Neural cell (in vitro differentiated cells): ENCODE measurements around the gene GPR84.

ENCODE experiments used
- EP300 ChIP-seq: fragments of 450-650 bp; conservative IDR thresholded peaks from 2 replicates; pipeline ENCODE4 v1.6.1; 2014; ENCODE audit warnings: antibody characterized with exemption, mild to moderate bottlenecking, moderate library complexity; ENCODE audit not compliant: poor library complexity, severe bottlenecking
- EZH2 ChIP-seq: fragments of 200-600, 300-800 bp; shearing (Covaris generic), sonication (generic); IDR thresholded peaks from 2 replicates; pipeline ENCODE4 v1.6.1; 2014; ENCODE audit warnings: antibody characterized with exemption, low read length, borderline replicate concordance, mild to moderate bottlenecking; ENCODE audit not compliant: insufficient read depth, poor library complexity, severe bottlenecking
- POLR2AphosphoS5 ChIP-seq: IDR thresholded peaks from 2 replicates; pipeline ENCODE4 v1.6.1; 2012
- TAF1 ChIP-seq: IDR thresholded peaks from 2 replicates; pipeline ENCODE4 v1.6.1; 2012; ENCODE audit warnings: low read depth
- TF ChIP-seq, protein P1 (sequence below): fragments of 450-650 bp; IDR thresholded peaks from 2 replicates; pipeline ENCODE4 v1.5.1; 2014; ENCODE audit warnings: antibody characterized with exemption, mild to moderate bottlenecking, moderate library complexity; ENCODE audit not compliant: poor library complexity, severe bottlenecking
- TF ChIP-seq, protein P2 (sequence below): IDR thresholded peaks from 2 replicates; pipeline ENCODE4 v1.6.1; 2012; ENCODE audit warnings: borderline replicate concordance

GRCh38 chr12:54378796-54379397 lies 14.6 kb upstream of the GPR84 start:
- TF ChIP-seq POLR2AphosphoS5 (no peak), EP300 (no peak), EZH2 (no peak), TAF1 (no peak)
- TF ChIP-seq, protein P1, sequence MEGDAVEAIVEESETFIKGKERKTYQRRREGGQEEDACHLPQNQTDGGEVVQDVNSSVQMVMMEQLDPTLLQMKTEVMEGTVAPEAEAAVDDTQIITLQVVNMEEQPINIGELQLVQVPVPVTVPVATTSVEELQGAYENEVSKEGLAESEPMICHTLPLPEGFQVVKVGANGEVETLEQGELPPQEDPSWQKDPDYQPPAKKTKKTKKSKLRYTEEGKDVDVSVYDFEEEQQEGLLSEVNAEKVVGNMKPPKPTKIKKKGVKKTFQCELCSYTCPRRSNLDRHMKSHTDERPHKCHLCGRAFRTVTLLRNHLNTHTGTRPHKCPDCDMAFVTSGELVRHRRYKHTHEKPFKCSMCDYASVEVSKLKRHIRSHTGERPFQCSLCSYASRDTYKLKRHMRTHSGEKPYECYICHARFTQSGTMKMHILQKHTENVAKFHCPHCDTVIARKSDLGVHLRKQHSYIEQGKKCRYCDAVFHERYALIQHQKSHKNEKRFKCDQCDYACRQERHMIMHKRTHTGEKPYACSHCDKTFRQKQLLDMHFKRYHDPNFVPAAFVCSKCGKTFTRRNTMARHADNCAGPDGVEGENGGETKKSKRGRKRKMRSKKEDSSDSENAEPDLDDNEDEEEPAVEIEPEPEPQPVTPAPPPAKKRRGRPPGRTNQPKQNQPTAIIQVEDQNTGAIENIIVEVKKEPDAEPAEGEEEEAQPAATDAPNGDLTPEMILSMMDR, result no peak
- TF ChIP-seq, protein P2, sequence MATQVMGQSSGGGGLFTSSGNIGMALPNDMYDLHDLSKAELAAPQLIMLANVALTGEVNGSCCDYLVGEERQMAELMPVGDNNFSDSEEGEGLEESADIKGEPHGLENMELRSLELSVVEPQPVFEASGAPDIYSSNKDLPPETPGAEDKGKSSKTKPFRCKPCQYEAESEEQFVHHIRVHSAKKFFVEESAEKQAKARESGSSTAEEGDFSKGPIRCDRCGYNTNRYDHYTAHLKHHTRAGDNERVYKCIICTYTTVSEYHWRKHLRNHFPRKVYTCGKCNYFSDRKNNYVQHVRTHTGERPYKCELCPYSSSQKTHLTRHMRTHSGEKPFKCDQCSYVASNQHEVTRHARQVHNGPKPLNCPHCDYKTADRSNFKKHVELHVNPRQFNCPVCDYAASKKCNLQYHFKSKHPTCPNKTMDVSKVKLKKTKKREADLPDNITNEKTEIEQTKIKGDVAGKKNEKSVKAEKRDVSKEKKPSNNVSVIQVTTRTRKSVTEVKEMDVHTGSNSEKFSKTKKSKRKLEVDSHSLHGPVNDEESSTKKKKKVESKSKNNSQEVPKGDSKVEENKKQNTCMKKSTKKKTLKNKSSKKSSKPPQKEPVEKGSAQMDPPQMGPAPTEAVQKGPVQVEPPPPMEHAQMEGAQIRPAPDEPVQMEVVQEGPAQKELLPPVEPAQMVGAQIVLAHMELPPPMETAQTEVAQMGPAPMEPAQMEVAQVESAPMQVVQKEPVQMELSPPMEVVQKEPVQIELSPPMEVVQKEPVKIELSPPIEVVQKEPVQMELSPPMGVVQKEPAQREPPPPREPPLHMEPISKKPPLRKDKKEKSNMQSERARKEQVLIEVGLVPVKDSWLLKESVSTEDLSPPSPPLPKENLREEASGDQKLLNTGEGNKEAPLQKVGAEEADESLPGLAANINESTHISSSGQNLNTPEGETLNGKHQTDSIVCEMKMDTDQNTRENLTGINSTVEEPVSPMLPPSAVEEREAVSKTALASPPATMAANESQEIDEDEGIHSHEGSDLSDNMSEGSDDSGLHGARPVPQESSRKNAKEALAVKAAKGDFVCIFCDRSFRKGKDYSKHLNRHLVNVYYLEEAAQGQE, result no peak
